ENCODE measurements around the gene SPDYE1. TPM values are rescaled to one million over a fixed set of nuclear protein-coding genes. Genes with fewer than 3 reads are reported as not detected.
"Not testable (repeated sequence)": the region's sequence is repeated elsewhere in the genome, so short reads cannot be mapped to it uniquely, and the experiment has no call there.

The SPDYE1 gene
- total and polyA plus RNA-seq, 7 experiments from 2014 or later, result 0.07 to 0.30 (median 0.20) TPM; not detected in 3

GRCh38 chr7:44033971-44034844, 36.5 kb downstream of the SPDYE1 start:
- H3K4me1 Mint-ChIP-seq; H3K4me3 ChIP-seq (ENCODE audit: low read length); H3K27ac ChIP-seq (ENCODE audit: low read depth, low read length); H3K9me3 Mint-ChIP-seq; ATAC-seq; DNase-seq; H3K4me1 ChIP-seq (ENCODE audit: control insufficient read depth in 2 of 2, insufficient read depth in 2 of 2, low read length in 2 of 2); H3K4me3 Mint-ChIP-seq; H3K27me3 ChIP-seq (ENCODE audit: control insufficient read depth in 2 of 2, insufficient read depth in 2 of 2, low read length in 2 of 2); intact Hi-C loops (cut with micrococcal nuclease); H3K36me3 ChIP-seq (ENCODE audit: control insufficient read depth in 2 of 3, insufficient read depth in 3 of 3, low read length in 3 of 3); H3K36me3 Mint-ChIP-seq; H3K9me3 ChIP-seq (ENCODE audit: control insufficient read depth in 2 of 3, low read length in 3 of 3); POLR2A ChIA-PET; H3K27me3 Mint-ChIP-seq; H3K27ac Mint-ChIP-seq: not testable (repeated sequence)
- CTCF ChIA-PET, result interaction anchor here (0.7 kb wide), 1 partner anchor 798 kb away, joined by 4 read pairs; no protein-coding TSS in a partner anchor

DNA sequence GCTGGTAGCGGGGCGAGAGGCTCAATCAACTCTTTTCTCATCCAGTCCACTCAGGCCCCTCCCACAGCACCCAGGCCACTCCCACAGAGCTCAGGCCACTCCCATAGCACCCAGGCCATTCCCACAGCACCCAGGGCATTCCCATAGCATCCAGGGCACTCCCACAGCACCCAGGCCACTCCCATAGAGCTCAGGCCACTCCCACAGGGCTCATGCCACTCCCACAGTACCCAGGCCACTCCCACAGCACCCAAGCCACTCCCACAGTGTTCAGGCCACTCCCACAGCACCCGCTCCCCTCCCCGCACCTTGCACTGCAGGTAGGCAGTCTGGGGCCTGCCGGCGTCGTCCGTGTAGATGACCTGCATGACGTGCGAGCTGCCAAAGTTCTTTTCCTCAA, 38.7 kb downstream of the SPDYE1 start:
- ATAC-seq, result peak; percentile 36
- intact Hi-C loops (cut with micrococcal nuclease); H3K4me3 Mint-ChIP-seq; H3K27me3 ChIP-seq (ENCODE audit: control insufficient read depth in 2 of 2, insufficient read depth in 2 of 2, low read length in 2 of 2); H3K36me3 ChIP-seq (ENCODE audit: control insufficient read depth in 2 of 3, insufficient read depth in 3 of 3, low read length in 3 of 3); H3K27me3 Mint-ChIP-seq; H3K4me3 ChIP-seq (ENCODE audit: low read length); H3K4me1 ChIP-seq (ENCODE audit: control insufficient read depth in 2 of 2, insufficient read depth in 2 of 2, low read length in 2 of 2); H3K9me3 ChIP-seq (ENCODE audit: control insufficient read depth in 2 of 3, low read length in 3 of 3); POLR2A ChIA-PET; CTCF ChIA-PET; H3K36me3 Mint-ChIP-seq; H3K9me3 Mint-ChIP-seq; H3K27ac ChIP-seq (ENCODE audit: low read depth, low read length): not testable (repeated sequence)
- Mint-ChIP-seq H3K4me1 (peaks cover 0 to 12% (median 8%) of the 10 kb centered on the region in 7 donors), H3K27ac (peak overlapping the region in 2 of 9 donors; percentile 4 to 62)
- peak in 8 of 9 donors; percentile 38 to 62 (median 51) for DNase-seq

DNA sequence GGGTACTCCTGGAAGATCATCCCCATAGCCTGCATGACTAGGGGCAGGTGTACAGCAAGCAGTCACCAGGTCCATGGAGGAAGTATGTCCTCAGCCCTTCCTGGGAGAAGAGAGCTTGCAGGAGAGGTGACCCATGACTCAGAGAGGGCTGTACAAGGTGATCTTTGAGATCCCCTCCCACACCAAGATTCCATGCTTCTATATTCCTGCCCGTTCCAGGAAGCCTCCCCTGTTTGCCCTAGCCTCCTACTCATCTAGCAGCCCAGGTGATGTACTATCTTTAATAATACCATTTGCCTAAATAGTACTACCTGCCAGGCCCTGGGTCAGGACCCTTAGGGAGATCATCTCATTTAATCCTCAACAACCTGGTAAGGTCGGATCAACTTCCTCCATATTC, 40.3 kb downstream of the SPDYE1 start:
- Mint-ChIP-seq H3K27ac (peak overlapping the region in 3 of 9 donors; percentile 45 to 70 (median 63)), H3K4me3 (peak overlapping the region in 3 of 10 donors; percentile 20 to 41 (median 26)), H3K4me1 (peaks cover 0 to 15% (median 10%) of the 10 kb centered on the region in 7 donors)
- H3K27me3 Mint-ChIP-seq; H3K27me3 ChIP-seq (ENCODE audit: control insufficient read depth in 2 of 2, insufficient read depth in 2 of 2, low read length in 2 of 2); H3K9me3 ChIP-seq (ENCODE audit: control insufficient read depth in 2 of 3, low read length in 3 of 3); H3K36me3 ChIP-seq (ENCODE audit: control insufficient read depth in 2 of 3, insufficient read depth in 3 of 3, low read length in 3 of 3); POLR2A ChIA-PET; ATAC-seq; DNase-seq; H3K27ac ChIP-seq (ENCODE audit: low read depth, low read length); CTCF ChIA-PET; H3K36me3 Mint-ChIP-seq; H3K4me1 ChIP-seq (ENCODE audit: control insufficient read depth in 2 of 2, insufficient read depth in 2 of 2, low read length in 2 of 2); H3K4me3 ChIP-seq (ENCODE audit: low read length); H3K9me3 Mint-ChIP-seq: not testable (repeated sequence)
- intact Hi-C loops (cut with micrococcal nuclease), result loop anchor here in 1 of 2 donors (1.0 kb wide), 1 partner anchor 162 kb away; the partner anchor contains the start of gene YKT6

DNA sequence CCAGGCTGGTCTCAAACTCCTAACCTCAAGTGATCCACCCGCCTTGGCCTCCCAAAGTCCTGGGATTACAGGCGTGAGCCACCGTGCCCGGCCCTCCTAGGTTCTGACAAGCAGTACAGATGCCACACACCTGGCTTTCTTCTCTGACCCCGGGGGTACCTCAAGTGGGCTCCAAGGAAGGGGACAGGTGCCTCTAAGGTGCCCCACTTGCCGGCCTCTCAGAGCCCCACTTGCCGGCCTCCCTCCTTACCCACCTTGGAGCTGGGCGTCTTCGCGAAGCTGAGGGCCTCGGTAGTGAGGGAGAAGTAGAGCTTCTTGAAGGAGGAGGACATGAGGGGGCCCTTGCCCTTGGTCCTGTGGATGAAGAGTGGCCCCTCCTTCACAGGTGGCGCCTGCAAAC, 40.9 kb downstream of the SPDYE1 start:
- DNase-seq; H3K9me3 Mint-ChIP-seq; H3K36me3 Mint-ChIP-seq; POLR2A ChIA-PET; H3K27me3 Mint-ChIP-seq; H3K4me3 ChIP-seq (ENCODE audit: low read length); H3K27ac ChIP-seq (ENCODE audit: low read depth, low read length); H3K4me1 ChIP-seq (ENCODE audit: control insufficient read depth in 2 of 2, insufficient read depth in 2 of 2, low read length in 2 of 2); H3K27me3 ChIP-seq (ENCODE audit: control insufficient read depth in 2 of 2, insufficient read depth in 2 of 2, low read length in 2 of 2); H3K36me3 ChIP-seq (ENCODE audit: control insufficient read depth in 2 of 3, insufficient read depth in 3 of 3, low read length in 3 of 3); ATAC-seq; H3K9me3 ChIP-seq (ENCODE audit: control insufficient read depth in 2 of 3, low read length in 3 of 3); H3K27ac Mint-ChIP-seq; CTCF ChIA-PET: not testable (repeated sequence)
- intact Hi-C loops (cut with micrococcal nuclease), result loop anchor here in 1 of 2 donors (1.0 kb wide), 1 partner anchor 162 kb away; the partner anchor contains the start of gene YKT6
- Mint-ChIP-seq H3K4me1 (peaks cover under 1 to 16% (median 10%) of the 10 kb centered on the region in 7 donors), H3K4me3 (peak overlapping the region in 1 of 10 donors; percentile 79)

- CTCF ChIA-PET; H3K9me3 ChIP-seq (ENCODE audit: control insufficient read depth in 2 of 3, low read length in 3 of 3); H3K36me3 ChIP-seq (ENCODE audit: control insufficient read depth in 2 of 3, insufficient read depth in 3 of 3, low read length in 3 of 3); H3K27me3 ChIP-seq (ENCODE audit: control insufficient read depth in 2 of 2, insufficient read depth in 2 of 2, low read length in 2 of 2); POLR2A ChIA-PET; H3K4me3 ChIP-seq (ENCODE audit: low read length); H3K27me3 Mint-ChIP-seq; H3K9me3 Mint-ChIP-seq; H3K36me3 Mint-ChIP-seq; H3K4me1 ChIP-seq (ENCODE audit: control insufficient read depth in 2 of 2, insufficient read depth in 2 of 2, low read length in 2 of 2): not testable (repeated sequence)
- Mint-ChIP-seq H3K4me1 (peaks cover 5 to 21% (median 15%) of the 10 kb centered on the region in 7 donors), H3K4me3 (peak overlapping the region; percentile 44 to 89 (median 81)), H3K27ac (peak overlapping the region; percentile 58 to 97 (median 94))
- intact Hi-C loops (cut with micrococcal nuclease), result loop anchor here (1.0 kb wide), 2 partner anchors 19 to 161 kb away; partner anchors contain the start of gene YKT6 (in 1 of the 2)
- DNase-seq (peak; percentile 73 to 88 (median 82)), ATAC-seq (peak; percentile 83)
- H3K27ac ChIP-seq (ENCODE audit: low read depth, low read length), result peak overlapping the region; percentile 55
Observed at GRCh38 chr7:44038961-44039558, 41.4 kb downstream of the SPDYE1 start.

DNA sequence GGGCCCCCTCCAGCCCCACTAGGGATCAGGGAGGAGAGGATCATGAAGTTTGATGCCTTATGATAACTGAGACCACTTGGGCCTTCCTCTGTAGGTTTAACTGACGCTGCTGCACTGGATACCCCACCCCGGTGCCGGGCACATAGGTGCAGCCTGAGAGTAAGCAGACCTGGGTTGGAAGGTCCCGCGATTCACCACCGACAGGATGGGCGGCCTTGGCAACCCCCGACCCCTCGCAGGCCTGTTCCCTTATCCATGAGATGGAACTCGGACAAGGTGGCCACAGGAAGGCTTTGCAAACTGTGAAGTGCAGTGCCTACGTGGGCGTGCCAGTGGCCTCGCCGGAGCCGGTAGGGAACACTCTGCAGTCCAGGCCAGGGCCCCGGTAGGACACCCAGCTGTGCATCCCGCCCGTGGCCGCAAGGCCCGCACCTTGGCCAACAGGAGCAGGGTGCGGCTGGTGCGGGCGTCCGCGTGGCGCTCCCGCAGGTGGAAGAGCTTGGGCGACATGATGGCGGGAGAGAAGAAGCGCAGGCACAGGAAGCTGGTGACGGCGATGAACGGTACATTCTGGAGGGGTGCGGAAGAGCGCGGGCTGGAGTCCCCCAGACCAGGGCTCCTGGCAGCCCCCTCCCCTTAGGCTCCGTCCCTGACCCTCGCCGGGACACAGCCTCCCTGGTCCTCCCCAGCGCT, 42.2 kb downstream of the SPDYE1 start:
- H3K9me3 Mint-ChIP-seq; CTCF ChIA-PET; H3K9me3 ChIP-seq (ENCODE audit: control insufficient read depth in 2 of 3, low read length in 3 of 3); H3K27me3 Mint-ChIP-seq; H3K36me3 Mint-ChIP-seq; POLR2A ChIA-PET; H3K4me3 ChIP-seq (ENCODE audit: low read length); H3K36me3 ChIP-seq (ENCODE audit: control insufficient read depth in 2 of 3, insufficient read depth in 3 of 3, low read length in 3 of 3); H3K27me3 ChIP-seq (ENCODE audit: control insufficient read depth in 2 of 2, insufficient read depth in 2 of 2, low read length in 2 of 2); H3K4me1 ChIP-seq (ENCODE audit: control insufficient read depth in 2 of 2, insufficient read depth in 2 of 2, low read length in 2 of 2): not testable (repeated sequence)
- Mint-ChIP-seq H3K4me1 (peaks cover 6 to 22% (median 18%) of the 10 kb centered on the region in 7 donors), H3K27ac (peak overlapping the region in 8 of 9 donors; percentile 66 to 92 (median 84)), H3K4me3 (peak overlapping the region in 9 of 10 donors; percentile 63 to 84 (median 73))
- intact Hi-C loops (cut with micrococcal nuclease), result loop anchor here (1.0 to 5.0 kb wide), 2 partner anchors 20 to 807 kb away; partner anchors contain the start of gene H2AZ2 (in 1 of the 2)
- peak overlapping the region; percentile 70 for H3K27ac ChIP-seq (ENCODE audit: low read depth, low read length)
- ATAC-seq (peak; percentile 40), DNase-seq (peak in 1 of 9 donors; percentile 73)

Measured in naive thymus-derived CD4-positive, alpha-beta T cell (primary cell).